IMR-90 (cell line): Measurements from ENCODE around the gene TRPC1. TPM values are rescaled to one million over a fixed set of nuclear protein-coding genes. Genes with fewer than 3 reads are reported as not detected.

Experiments used
- ATAC-seq: fragments of 200-7000 bp; cut with Tn5 transposase; 2 replicates; pipeline ENCODE4 v1.9.1; 2020; ENCODE audit warnings: low read depth, mild to moderate bottlenecking, moderate library complexity
- BruUV-seq: library from RNA; stranded (reverse); fragments of 400-500 nt; replicated peaks from 2 replicates; lab custom pipeline; 2021; lab: Mats Ljungman, UMichigan
- CTCF ChIA-PET: fragments of 300-600 bp; formaldehyde crosslinking; extraction: SDS; loops from one replicate; lab custom pipeline; 2021; ENCODE audit warnings: antibody characterized with exemption; lab: Yijun Ruan, JAX
- POLR2A ChIA-PET: fragments of 300-600 bp; sonication (Branson Sonifier 250); formaldehyde crosslinking; loops from one replicate; lab custom pipeline; 2022; ENCODE audit warnings: antibody characterized with exemption; ENCODE audit not compliant: unreplicated experiment; lab: Charles Lee
- DNase-seq: peaks from one replicate; pipeline ENCODE4 v3.0.0; 2013
- H2AFZ ChIP-seq: replicated peaks from 2 replicates; pipeline ENCODE3; 2013; ENCODE audit warnings: low read length, mild to moderate bottlenecking; ENCODE audit not compliant: poor library complexity
- H2AK5ac ChIP-seq: 2 replicates; pipeline ENCODE4 v1.6.1; 2013; ENCODE audit warnings: low read depth, low read length, inconsistent platforms
- H2AK9ac ChIP-seq: replicated peaks from 2 replicates; pipeline ENCODE3; 2013; ENCODE audit warnings: mild to moderate bottlenecking, low read depth, low read length, moderate library complexity; ENCODE audit not compliant: poor library complexity
- H2BK120ac ChIP-seq: 2 replicates; pipeline ENCODE4 v1.6.1; 2013; ENCODE audit warnings: low read depth, low read length, inconsistent platforms
- H2BK15ac ChIP-seq: 3 replicates; pipeline ENCODE4 v1.6.1; 2013; ENCODE audit warnings: low read depth, low read length, inconsistent platforms
- H2BK20ac ChIP-seq: 2 replicates; pipeline ENCODE4 v1.6.1; 2013; ENCODE audit warnings: low read depth, mild to moderate bottlenecking, inconsistent platforms, low read length, moderate library complexity
- H2BK5ac ChIP-seq: 2 replicates; pipeline ENCODE4 v1.6.1; 2013; ENCODE audit warnings: mild to moderate bottlenecking, low read depth, low read length, inconsistent platforms; ENCODE audit not compliant: poor library complexity, severe bottlenecking
- H3K14ac ChIP-seq: replicated peaks from 2 replicates; pipeline ENCODE4 v1.6.1; 2013; ENCODE audit warnings: low read depth, low read length, inconsistent platforms
- H3K18ac ChIP-seq: 2 replicates; pipeline ENCODE4 v1.6.1; 2013; ENCODE audit warnings: low read depth, low read length, control low read depth
- H3K23ac ChIP-seq: 2 replicates; pipeline ENCODE4 v1.6.1; 2013; ENCODE audit warnings: low read depth, low read length, inconsistent platforms
- H3K27ac ChIP-seq: 2 replicates; pipeline ENCODE4 v1.5.1; 2013; ENCODE audit warnings: mild to moderate bottlenecking, control low read depth, low read length; ENCODE audit not compliant: insufficient read depth
- H3K27me3 ChIP-seq: 2 replicates; pipeline ENCODE4 v1.6.1; 2013; ENCODE audit warnings: low read length; ENCODE audit not compliant: control insufficient read depth, insufficient read depth
- H3K36me3 ChIP-seq: 2 replicates; pipeline ENCODE4 v1.6.1; 2013; ENCODE audit warnings: low read length, mixed read lengths; ENCODE audit not compliant: control insufficient read depth, insufficient read depth
- H3K4ac ChIP-seq: 2 replicates; pipeline ENCODE4 v1.6.1; 2013; ENCODE audit warnings: low read depth, low read length, inconsistent platforms
- H3K4me1 ChIP-seq: 2 replicates; pipeline ENCODE4 v1.6.1; 2013; ENCODE audit warnings: low read length, mixed read lengths; ENCODE audit not compliant: control insufficient read depth, insufficient read depth
- H3K4me2 ChIP-seq: 2 replicates; pipeline ENCODE4 v1.6.1; 2013; ENCODE audit warnings: low read depth, mild to moderate bottlenecking, control low read depth, low read length, moderate library complexity
- H3K4me3 ChIP-seq: 2 replicates; pipeline ENCODE4 v1.5.1; 2013; ENCODE audit warnings: low read depth, mild to moderate bottlenecking, control low read depth, low read length, moderate library complexity; ENCODE audit not compliant: insufficient read depth
- H3K56ac ChIP-seq: 2 replicates; pipeline ENCODE4 v1.6.1; 2013; ENCODE audit warnings: low read length, inconsistent platforms; ENCODE audit not compliant: insufficient read depth; ENCODE audit errors: extremely low read depth
- H3K79me1 ChIP-seq, 2 experiments: 2 replicates each; pipeline ENCODE4 v1.6.1; 2013; ENCODE audit warnings: low read length in 2 of 2, inconsistent platforms in 1 of 2, low read depth in 1 of 2
- H3K9ac ChIP-seq: 2 replicates; pipeline ENCODE4 v1.6.1; 2013; ENCODE audit warnings: low read depth, low read length, control low read depth
- H3K9me1 ChIP-seq: 2 replicates; pipeline ENCODE4 v1.6.1; 2013; ENCODE audit warnings: low read length, inconsistent platforms; ENCODE audit not compliant: insufficient read depth
- H3K9me3 ChIP-seq: 2 replicates; pipeline ENCODE4 v1.6.1; 2013; ENCODE audit warnings: low read length; ENCODE audit not compliant: control insufficient read depth, insufficient read depth
- H4K20me1 ChIP-seq: 2 replicates; pipeline ENCODE4 v1.6.1; 2013; ENCODE audit warnings: low read length, inconsistent platforms; ENCODE audit not compliant: insufficient read depth
- H4K5ac ChIP-seq: 2 replicates; pipeline ENCODE4 v1.6.1; 2013; ENCODE audit warnings: mild to moderate bottlenecking, low read depth, low read length, control low read depth
- H4K8ac ChIP-seq, 2 experiments: 2 replicates each; pipeline ENCODE4 v1.6.1; 2013; ENCODE audit warnings: low read depth in 2 of 2, low read length in 2 of 2, control low read depth in 1 of 2, inconsistent platforms in 1 of 2
- H4K91ac ChIP-seq: 2 replicates; pipeline ENCODE4 v1.6.1; 2013; ENCODE audit warnings: low read depth, low read length, inconsistent platforms; ENCODE audit not compliant: insufficient read depth
- BHLHE40 ChIP-seq: fragments of 150-350 bp; IDR thresholded peaks from 2 replicates; pipeline ENCODE4 v1.6.1; 2016; ENCODE audit warnings: mild to moderate bottlenecking, low read depth, low read length
- CEBPB ChIP-seq: IDR thresholded peaks from 2 replicates; pipeline ENCODE4 v1.6.1; 2012; ENCODE audit warnings: low read depth, low read length, improper control_type of control experiment
- CHD1 ChIP-seq: IDR thresholded peaks from 2 replicates; pipeline ENCODE4 v1.6.1; 2012; ENCODE audit warnings: low read depth, low read length, improper control_type of control experiment
- FOS ChIP-seq: fragments of 150-350 bp; IDR thresholded peaks from 2 replicates; pipeline ENCODE4 v1.6.1; 2016; ENCODE audit warnings: low read depth, low read length
- MAFK ChIP-seq: IDR thresholded peaks from 2 replicates; pipeline ENCODE4 v1.6.1; 2012; ENCODE audit warnings: low read depth, low read length, improper control_type of control experiment
- MAZ ChIP-seq: IDR thresholded peaks from 2 replicates; pipeline ENCODE4 v1.6.1; 2012; ENCODE audit warnings: low read depth, mild to moderate bottlenecking, low read length, improper control_type of control experiment, moderate library complexity, borderline replicate concordance
- MXI1 ChIP-seq: IDR thresholded peaks from 2 replicates; pipeline ENCODE4 v1.6.1; 2012; ENCODE audit warnings: low read depth, mild to moderate bottlenecking, low read length, moderate library complexity, borderline replicate concordance
- NFE2L2 ChIP-seq: fragments of 150-350 bp; IDR thresholded peaks from 2 replicates; pipeline ENCODE4 v1.6.1; 2016; ENCODE audit warnings: low read depth, mild to moderate bottlenecking, low read length
- POLR2A ChIP-seq: IDR thresholded peaks from 2 replicates; pipeline ENCODE4 v1.6.1; 2012; ENCODE audit warnings: mild to moderate bottlenecking, low read depth, low read length
- RAD21 ChIP-seq: IDR thresholded peaks from 2 replicates; pipeline ENCODE4 v1.6.1; 2012; ENCODE audit warnings: low read length, improper control_type of control experiment
- RCOR1 ChIP-seq: IDR thresholded peaks from 2 replicates; pipeline ENCODE4 v1.6.1; 2012; ENCODE audit warnings: mild to moderate bottlenecking, low read length, improper control_type of control experiment; ENCODE audit not compliant: insufficient replicate concordance
- RFX5 ChIP-seq: IDR thresholded peaks from 2 replicates; pipeline ENCODE4 v1.8.0; 2012; ENCODE audit warnings: low read depth, mild to moderate bottlenecking, low read length, moderate library complexity
- SMC3 ChIP-seq: fragments of 150-350 bp; IDR thresholded peaks from 2 replicates; pipeline ENCODE4 v1.6.1; 2016; ENCODE audit warnings: low read depth, mild to moderate bottlenecking, antibody characterized with exemption, low read length, moderate library complexity
- USF2 ChIP-seq: fragments of 150-350 bp; IDR thresholded peaks from 2 replicates; pipeline ENCODE4 v1.6.1; 2017; ENCODE audit warnings: mild to moderate bottlenecking, antibody characterized with exemption, low read length, low read depth
- WGBS, 2 experiments: methylation state at CpG; one replicate each; pipeline versions ENCODE4 v1.1.5 to v1.1.7; 2013; ENCODE audit warnings: missing lambda C conversion rate in 2 of 2; ENCODE audit not compliant: insufficient read length in 1 of 2; ENCODE audit errors: extremely low coverage in 2 of 2; 5-methylcytosine and 5-hydroxymethylcytosine counted together
- dilution Hi-C: fragments of 300-500 bp; cut with HindIII; formaldehyde crosslinking; loops from one replicate; pipeline ENCODE4 v1.14.3; 2018; ENCODE audit warnings: low sequenced_read_pairs; ENCODE audit not compliant: unreplicated experiment
- in situ Hi-C: fragments of 300-500 bp; cut with MboI; formaldehyde crosslinking; loops from 3 replicates; pipeline ENCODE4 v1.14.3; 2019; ENCODE audit warnings: low sequenced_read_pairs, inconsistent platforms, mixed read lengths
- intact Hi-C: fragments of 100-400 bp; cut with micrococcal nuclease; formaldehyde crosslinking; loops from 2 replicates; pipeline ENCODE4 v1.10.0; 2022
- polyA plus RNA-seq, 3 experiments: library from polyadenylated mRNA; depleted of rRNA; stranded (reverse); fragments of >200 nt; gene quantifications; 2 replicates each; pipeline ENCODE4 v1.2.3, GENCODE V29; 2012; ENCODE audit warnings: low replicate concordance in 1 of 3
- total RNA-seq: library from RNA; depleted of rRNA; stranded (reverse); fragments of >200 nt; gene quantifications from 2 replicates; pipeline ENCODE4 v1.2.3, GENCODE V29; 2012
- TF ChIP-seq, protein P1 (sequence below): conservative IDR thresholded peaks from 2 replicates; pipeline ENCODE4 v1.5.1; 2012; ENCODE audit warnings: mild to moderate bottlenecking, low read depth, low read length, improper control_type of control experiment
- TF ChIP-seq, protein P2 (sequence below): fragments of 150-350 bp; IDR thresholded peaks from 2 replicates; pipeline ENCODE4 v1.6.1; 2016; ENCODE audit warnings: low read depth, mild to moderate bottlenecking, low read length, moderate library complexity, borderline replicate concordance

The TRPC1 gene
- total and polyA plus RNA-seq, 2 of the 4 experiments (the other 2 are of a cell fraction) = 5.9 to 7.2 TPM

GRCh38 chr3:142723665-142723967 lies 218 bp upstream of the TRPC1 start:
- no peak overlapping the region for H3K56ac ChIP-seq
- no peak overlapping the region for H2AK9ac ChIP-seq
- peak overlapping the region; percentile 72; the same call in 1 of the 2 replicates for H3K14ac ChIP-seq
- no peak overlapping the region for H4K5ac ChIP-seq
- ChIA-PET CTCF (no interaction called here), POLR2A (interaction anchor here (0.5 kb wide), 1 partner anchor 17 kb away, joined by 4 read pairs; no protein-coding TSS in a partner anchor)
- ATAC-seq = peak; percentile 2; the same call in 1 of the 2 replicates
- no peak overlapping the region for H2BK20ac ChIP-seq
- no peak overlapping the region for H3K27ac ChIP-seq
- no peak overlapping the region for H2BK5ac ChIP-seq
- no peak overlapping the region for H4K91ac ChIP-seq
- peak overlapping the region; percentile 51 for H3K9ac ChIP-seq
- no CpG with 5 or more reads among the region's 10 CpGs for WGBS, 2 experiments
- peaks cover 11 to 12% of the 10 kb centered on the region in 2 experiments for H3K79me1 ChIP-seq
- H4K20me1 ChIP-seq = no peaks in the 10 kb centered on the region
- no peaks in the 10 kb centered on the region for H3K27me3 ChIP-seq
- no peak overlapping the region for H3K23ac ChIP-seq
- no peak overlapping the region for H3K4ac ChIP-seq
- peaks cover 2% of the 10 kb centered on the region; the same call in 1 of the 2 replicates for H3K4me1 ChIP-seq
- no peak overlapping the region for H2BK15ac ChIP-seq
- DNase-seq = no peak
- H3K18ac ChIP-seq = no peak overlapping the region
- H2AFZ ChIP-seq = peak overlapping the region; percentile 86
- dilution Hi-C loops = no loop called here
- no peak overlapping the region for H2AK5ac ChIP-seq
- H3K4me3 ChIP-seq = peak overlapping the region; percentile 95
- H3K9me3 ChIP-seq = no peaks in the 10 kb centered on the region
- peak overlapping the region in 1 of 2 experiments; percentile 20; a peak in 2 of 4 replicates for H4K8ac ChIP-seq
- no peaks in the 10 kb centered on the region; the same call in 1 of the 2 replicates for H3K36me3 ChIP-seq
- BruUV-seq = no TSS peak
- in situ Hi-C loops = no loop called here
- TF ChIP-seq MAZ = no peak
- TF ChIP-seq SMC3 = no peak
- TF ChIP-seq MXI1 = no peak
- TF ChIP-seq POLR2A = no peak
- TF ChIP-seq RAD21 = no peak
- TF ChIP-seq RCOR1 = no peak
- no peak for TF ChIP-seq RFX5
- TF ChIP-seq CHD1 = no peak
- TF ChIP-seq USF2 = no peak
- TF ChIP-seq NFE2L2 = no peak
- TF ChIP-seq, protein P1, sequence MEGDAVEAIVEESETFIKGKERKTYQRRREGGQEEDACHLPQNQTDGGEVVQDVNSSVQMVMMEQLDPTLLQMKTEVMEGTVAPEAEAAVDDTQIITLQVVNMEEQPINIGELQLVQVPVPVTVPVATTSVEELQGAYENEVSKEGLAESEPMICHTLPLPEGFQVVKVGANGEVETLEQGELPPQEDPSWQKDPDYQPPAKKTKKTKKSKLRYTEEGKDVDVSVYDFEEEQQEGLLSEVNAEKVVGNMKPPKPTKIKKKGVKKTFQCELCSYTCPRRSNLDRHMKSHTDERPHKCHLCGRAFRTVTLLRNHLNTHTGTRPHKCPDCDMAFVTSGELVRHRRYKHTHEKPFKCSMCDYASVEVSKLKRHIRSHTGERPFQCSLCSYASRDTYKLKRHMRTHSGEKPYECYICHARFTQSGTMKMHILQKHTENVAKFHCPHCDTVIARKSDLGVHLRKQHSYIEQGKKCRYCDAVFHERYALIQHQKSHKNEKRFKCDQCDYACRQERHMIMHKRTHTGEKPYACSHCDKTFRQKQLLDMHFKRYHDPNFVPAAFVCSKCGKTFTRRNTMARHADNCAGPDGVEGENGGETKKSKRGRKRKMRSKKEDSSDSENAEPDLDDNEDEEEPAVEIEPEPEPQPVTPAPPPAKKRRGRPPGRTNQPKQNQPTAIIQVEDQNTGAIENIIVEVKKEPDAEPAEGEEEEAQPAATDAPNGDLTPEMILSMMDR = no peak
- TF ChIP-seq, protein P2, sequence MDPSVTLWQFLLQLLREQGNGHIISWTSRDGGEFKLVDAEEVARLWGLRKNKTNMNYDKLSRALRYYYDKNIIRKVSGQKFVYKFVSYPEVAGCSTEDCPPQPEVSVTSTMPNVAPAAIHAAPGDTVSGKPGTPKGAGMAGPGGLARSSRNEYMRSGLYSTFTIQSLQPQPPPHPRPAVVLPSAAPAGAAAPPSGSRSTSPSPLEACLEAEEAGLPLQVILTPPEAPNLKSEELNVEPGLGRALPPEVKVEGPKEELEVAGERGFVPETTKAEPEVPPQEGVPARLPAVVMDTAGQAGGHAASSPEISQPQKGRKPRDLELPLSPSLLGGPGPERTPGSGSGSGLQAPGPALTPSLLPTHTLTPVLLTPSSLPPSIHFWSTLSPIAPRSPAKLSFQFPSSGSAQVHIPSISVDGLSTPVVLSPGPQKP = no peak
- no peak for TF ChIP-seq FOS
- TF ChIP-seq MAFK = no peak
- TF ChIP-seq CEBPB = no peak
- TF ChIP-seq BHLHE40 = no peak
- H3K4me2 ChIP-seq = peak overlapping the region; percentile 100
- intact Hi-C loops = loop anchor here (5.0 kb wide), 1 partner anchor 126 kb away; the partner anchor contains the start of gene PLS1
- H3K9me1 ChIP-seq = no peaks in the 10 kb centered on the region
- no peak overlapping the region for H2BK120ac ChIP-seq
